A172 (cell line): ENCODE measurements around the gene PIK3CG. TPM values are rescaled to one million over a fixed set of nuclear protein-coding genes. Genes with fewer than 3 reads are reported as not detected.
"Not testable (repeated sequence)": the region's sequence is repeated elsewhere in the genome, so short reads cannot be mapped to it uniquely, and the experiment has no call there.

Experiments
- DNase-seq: peaks from one replicate; pipeline ENCODE4 v3.0.0-alpha.2; 2015; ENCODE audit warnings: low spot score
- total RNA-seq: library from RNA; depleted of rRNA; stranded (reverse); fragments of >200 nt; shearing (Covaris generic); gene quantifications from 2 replicates; pipeline ENCODE4 v1.2.3, GENCODE V29; 2014

Gene PIK3CG
- total RNA-seq, 1 experiment from 2014 or later = 4.7 TPM

DNA sequence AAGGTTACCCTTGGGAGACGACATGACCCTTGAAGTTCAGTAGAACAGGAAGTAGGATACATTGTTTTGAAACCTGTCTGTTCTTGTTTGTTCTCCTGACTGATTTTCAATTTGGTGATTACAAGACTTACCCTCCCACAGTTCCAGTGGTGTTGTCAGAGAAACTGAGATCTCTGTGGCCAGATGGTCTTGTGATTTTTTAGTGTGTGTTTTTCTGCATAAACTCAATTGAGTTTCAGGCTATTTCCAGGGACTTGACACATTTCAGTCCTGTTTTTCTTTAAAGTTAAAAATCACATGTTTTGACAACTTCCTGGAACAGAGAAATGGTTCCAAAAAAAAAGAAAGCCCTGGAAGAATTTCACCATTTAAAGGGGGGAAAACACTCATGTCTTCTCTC, 22.3 kb downstream of the PIK3CG start:
- DNase-seq = no peak

DNA sequence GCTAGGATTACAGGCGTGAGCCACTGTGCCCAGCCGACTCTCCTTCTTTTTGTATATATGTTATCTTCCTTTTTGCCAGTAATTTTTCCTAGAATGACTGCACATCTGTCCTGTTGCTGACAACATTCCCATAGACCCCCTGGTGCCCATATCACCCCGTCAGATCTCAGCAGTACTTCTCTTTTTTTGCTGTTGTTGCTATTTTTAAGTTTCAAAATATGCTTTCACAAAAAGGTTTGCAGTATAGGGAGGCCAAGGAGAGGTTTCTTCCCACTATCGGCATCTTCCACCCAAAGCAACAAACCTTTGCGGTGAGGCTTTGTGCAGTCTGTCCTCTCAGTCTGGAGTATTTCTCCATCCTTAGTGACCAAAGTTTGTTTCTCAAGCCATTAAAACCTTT, 23.1 kb downstream of the PIK3CG start:
- DNase-seq = no peak

DNA sequence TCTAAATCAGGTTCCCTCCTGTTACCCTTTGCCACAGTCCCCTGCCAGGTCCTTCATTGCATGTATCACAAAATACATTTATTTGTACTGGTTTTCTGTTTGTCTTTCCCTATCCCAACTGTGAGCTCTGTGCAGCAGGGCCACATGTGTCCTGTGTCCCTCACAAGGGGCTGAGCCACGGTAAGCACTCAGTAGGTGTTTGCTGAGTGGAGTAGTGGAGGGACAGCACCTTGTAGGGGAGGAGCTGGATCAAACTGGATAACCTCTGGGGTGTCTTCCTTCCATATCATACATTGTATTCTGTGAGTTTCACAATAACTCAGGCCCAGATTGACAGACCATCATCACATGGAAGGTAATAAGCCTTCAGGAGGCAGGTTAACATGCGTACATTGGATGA, 25.9 kb downstream of the PIK3CG start:
- no peak for DNase-seq

DNA sequence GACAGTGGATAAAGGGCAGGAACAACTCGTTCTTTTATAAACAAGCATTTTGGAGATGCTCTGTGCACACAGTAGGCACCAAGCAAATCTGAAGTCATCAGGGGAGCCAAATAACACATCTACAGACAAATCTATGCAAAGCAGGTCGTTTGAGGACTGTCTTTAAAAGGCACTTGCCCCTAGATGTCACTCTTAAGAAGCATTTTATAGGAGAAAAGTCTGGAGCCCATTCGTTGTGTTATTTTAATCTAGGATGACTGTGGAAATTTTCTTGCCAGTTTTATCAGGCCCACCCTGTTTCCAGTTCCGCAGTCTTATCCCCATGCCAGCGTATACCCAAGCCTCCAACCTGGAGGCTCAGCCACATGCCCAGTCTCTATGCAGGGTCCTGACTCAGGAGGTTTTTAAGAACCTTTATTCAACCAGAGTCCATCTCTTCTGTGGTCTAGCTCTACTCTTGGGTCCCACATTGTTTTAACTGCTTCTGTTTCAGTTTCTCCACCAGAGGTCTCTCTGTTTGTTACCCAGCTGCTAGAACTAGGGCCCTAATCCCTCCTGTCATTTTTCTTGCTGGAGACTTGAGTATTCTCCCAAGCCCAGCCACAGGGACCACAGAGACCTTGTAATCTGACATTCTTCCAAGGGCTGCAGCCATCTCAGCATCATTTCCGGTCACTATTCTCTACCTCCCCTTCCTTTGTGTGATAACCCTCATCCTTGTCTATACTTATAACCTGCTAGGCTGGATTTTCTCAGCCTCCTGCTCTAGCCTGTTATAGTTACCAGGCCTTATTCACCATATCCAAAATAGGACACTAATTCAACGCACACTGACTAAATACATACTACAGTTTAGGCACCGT, 26.7 kb downstream of the PIK3CG start:
- DNase-seq = no peak

DNA sequence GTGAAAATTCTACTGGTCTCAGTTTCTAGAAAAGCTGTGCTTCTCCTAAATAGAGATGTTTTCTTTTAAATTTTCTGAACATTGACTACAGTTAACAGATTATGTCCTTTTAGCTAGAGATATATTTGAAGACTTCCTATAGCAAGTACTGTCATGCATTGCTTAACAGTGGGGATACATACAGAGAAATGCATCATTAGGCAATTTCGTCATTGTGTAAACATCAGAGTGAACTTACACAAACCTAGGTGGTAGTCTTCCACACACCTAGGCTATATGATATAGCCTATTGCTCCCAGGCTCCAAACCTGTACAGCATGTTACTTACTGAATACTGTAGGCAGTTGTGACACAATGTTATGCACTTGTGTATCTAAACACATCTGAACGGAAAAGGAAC, 28.5 kb downstream of the PIK3CG start:
- no peak for DNase-seq

DNA sequence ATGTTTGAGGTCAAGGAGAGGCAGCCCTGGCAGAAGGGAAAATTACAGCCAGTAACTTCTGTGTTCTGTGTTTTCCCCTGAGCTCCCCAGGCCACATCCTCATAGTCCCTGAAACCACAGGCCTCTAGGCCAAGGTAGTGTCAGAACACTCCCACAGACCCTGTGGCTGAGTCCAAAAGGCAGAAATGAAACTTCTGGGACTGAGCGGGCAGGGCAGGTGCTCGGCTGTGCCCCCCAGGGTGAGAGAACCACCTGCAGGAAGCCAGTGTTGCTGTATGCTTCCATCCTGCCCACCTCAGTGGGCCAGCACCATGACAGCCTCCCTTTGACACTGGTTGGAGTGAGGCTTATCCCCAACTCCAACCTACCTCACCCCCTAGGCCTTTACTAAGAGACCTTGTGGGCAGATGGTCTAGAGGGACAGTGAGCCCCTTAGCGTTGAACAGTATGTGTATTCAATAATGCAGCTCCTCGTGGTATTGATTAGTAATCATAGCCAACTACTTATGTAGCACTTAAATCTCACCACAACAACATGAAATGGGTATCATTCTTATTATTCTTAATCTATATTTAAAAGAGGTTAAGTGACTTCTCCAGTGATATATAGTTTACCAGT, 30.3 kb downstream of the PIK3CG start:
- DNase-seq = no peak

DNA sequence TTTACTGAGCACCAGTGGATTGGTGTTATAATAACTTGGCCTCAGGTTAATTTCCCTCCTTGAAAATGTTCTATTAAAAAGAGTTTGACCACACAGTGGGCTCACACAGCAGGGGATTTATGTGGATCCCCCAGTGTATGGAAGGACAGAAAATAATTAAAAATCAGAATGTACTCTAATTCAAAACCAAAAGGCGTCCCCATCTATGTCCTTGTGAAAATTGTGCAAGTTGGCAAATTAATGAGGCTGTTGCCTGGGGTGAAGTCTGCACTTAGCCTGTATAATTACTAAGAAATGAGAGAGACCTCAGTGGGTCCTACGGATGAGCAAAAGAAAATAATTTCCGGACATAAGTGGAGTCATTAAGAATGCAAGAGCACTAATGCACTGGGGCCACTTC, 31.1 kb downstream of the PIK3CG start:
- DNase-seq = no peak

DNA sequence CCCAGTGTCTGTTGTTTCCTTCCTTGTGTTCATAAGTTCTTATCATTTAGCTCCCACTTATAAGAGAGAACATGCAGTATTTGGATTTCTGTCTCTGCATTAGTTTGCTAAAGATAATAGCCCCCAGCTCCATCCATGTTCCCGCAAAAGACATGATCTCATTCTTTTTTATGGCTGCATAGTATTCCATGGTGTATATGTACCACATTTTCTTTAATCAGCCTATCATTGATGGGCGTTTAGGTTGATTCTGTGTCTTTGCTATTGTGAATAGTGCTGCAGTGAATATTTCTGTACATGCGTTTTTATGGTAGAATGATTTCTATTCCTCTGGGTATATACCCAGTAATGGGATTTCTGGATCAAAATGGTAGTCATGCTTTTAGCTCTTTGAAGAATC, 32.5 kb downstream of the PIK3CG start:
- DNase-seq = not testable (repeated sequence)

DNA sequence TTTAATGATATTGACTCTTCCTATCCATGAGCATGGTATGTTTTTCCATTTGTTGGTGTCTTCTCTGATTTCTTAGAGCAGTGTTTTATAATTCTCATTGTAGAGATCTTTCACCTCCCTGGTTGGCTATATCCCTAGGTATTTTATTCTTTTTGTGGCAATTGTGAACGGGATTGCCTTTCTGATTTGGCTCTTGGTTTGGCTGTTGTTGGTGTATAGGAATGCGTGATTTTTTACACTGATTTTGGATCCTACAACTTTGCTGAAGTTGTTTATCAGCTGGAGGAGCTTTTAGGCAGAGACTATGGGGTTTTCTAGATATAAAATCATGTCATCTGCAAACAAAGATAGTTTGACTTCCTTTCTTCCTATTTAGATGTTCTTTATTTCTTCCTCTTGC, 33.9 kb downstream of the PIK3CG start:
- DNase-seq = not testable (repeated sequence)

DNA sequence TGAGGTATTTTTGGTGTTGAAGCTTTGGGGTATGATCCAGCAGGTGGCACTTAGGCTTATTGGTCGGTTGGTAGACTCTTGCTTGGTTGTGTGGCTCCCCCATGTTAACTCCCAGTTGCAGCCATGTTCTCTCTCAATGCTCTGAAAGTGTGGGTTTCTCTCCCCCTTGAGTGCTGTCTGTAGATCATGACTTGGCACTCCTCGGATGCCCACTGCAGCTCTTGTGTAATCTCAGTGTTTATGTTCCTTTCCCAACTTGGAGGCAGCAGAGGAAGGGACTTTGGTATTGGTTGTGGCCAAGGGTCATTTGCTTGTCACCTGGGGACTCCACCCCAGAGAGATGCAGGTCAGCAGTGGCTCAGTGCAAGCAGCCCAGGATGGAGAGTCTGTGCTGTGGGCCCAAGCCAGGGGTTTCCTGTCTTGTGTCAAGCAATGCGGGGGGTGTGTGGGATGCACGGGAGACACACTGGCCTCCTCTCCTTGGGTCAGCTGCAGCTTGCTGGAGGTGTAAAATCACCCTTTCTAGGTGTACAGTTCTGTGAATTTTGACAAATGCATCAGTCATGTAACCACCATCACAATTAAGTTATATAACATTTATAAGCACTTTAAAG, 36.9 kb downstream of the PIK3CG start:
- no peak for DNase-seq

DNA sequence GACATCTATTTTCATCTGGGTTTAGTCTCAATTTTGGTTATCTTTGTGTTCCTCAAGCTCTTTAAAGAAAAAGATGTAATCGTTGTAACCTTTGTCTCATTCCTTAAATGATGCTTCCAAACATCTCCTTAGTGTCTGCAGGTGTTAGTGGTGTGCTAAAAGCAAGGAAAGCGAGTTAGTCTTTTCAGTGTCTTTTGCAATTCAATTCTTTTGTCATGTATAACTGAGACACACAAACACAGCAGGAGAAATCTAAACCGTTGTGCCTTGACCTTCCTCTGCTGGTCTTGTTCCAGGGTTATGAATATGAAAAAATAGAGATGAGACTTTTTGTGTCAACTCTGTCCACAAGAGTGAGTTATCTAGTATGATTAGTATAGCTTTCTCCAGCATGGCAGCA, 40.7 kb downstream of the PIK3CG start:
- no peak for DNase-seq

DNA sequence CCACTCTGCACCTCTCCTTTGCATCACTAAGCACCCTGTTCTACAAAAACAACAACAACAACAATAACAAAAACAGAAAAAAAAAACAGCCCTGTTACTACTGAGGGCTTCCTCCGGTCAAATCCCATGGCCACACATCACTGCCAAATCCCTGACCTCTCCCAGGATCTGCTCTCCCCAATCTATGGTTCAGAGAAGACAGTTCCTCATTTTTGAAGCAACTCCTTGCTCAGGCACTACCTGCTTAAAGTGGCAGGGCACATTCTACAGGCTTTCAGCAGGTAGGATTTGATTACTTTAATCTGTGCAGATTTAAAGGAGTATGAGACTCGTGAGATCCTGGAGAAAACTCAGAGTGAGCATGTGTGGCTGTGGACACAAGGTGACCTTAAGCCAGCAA, 46.9 kb downstream of the PIK3CG start:
- no peak for DNase-seq

DNA sequence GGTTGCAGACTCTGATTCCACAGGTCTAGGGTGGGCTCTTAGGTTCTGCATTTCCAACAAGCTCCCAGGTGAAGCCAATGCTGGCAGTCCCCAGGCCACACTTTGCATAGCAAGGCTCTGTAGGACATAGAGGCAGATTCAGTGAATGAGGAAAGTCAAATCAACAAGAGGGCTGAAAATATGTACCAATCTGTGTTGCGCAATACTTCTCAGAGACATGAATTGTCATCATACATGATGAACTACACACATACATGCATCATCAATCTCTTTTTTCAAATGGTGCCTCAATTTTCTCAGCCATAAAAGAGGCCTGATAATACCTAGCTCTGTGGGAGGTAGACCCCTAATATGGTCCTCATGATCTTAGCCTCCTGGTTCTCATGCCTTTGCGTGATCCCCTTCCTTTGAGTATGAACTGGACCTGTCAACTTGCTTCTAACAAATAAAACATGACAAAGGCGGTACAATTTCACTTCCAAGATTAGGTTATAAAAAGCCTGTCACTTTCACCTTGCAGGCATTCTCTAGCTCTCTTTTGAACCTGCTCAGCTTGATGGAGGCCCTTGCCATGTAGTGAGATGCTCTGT, 49.0 kb downstream of the PIK3CG start:
- DNase-seq = no peak

DNA sequence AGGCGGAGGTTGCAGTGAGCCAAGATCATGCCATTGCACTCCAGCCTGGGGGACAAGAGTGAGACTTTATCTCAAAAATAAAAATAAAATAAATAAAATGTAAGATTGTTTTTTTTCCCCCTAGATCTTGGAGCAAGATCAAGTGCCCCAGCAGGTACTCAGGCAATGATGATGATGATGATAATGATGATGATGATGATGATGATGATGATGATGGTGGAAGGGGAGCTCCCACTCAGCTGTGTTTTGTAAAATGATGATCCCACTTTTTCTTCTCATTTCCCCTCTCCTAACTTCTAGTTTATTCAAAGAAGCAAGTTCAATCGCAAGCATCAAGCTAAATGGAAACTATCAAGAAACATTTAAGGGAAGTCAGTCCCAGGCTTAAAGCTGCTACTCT, 50.3 kb downstream of the PIK3CG start:
- no peak for DNase-seq

DNA sequence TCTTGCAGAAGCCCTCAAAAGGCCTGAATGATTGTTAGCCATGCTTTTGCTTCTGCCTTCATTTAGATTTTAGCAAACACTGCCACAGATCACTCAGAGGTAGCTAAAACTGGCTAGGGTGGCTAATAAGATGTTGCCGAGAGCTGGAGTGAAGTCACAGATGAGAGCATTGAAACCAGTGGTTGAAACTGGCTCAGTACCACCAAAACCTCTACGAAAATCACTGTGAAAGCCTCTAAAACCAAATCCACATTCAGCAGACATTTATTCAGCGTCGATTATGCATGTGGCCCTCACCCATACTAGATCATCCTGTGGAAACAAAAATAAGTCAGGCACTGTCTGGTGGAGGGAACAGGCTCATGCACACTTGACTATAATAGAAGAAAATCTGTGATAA, 50.8 kb downstream of the PIK3CG start:
- no peak for DNase-seq

DNA sequence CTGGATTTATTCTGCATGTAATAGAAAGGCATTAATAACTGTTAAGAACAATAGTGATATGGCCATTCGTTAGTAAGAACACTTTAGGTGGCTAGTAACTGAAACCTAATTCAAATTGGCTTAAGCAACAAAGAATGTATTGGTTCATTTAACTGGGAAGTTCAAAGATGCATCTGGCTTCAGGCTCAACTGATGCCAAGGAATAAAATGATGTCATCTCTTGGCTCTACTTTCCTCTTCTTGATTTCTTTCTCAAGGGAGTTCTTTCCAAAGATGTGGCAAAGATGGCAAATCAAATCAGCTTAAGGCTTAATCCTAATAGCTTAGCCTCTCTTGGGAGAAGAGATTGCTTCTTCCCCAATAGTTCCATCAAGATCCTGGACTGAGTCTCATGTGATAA, 51.6 kb downstream of the PIK3CG start:
- no peak for DNase-seq

DNA sequence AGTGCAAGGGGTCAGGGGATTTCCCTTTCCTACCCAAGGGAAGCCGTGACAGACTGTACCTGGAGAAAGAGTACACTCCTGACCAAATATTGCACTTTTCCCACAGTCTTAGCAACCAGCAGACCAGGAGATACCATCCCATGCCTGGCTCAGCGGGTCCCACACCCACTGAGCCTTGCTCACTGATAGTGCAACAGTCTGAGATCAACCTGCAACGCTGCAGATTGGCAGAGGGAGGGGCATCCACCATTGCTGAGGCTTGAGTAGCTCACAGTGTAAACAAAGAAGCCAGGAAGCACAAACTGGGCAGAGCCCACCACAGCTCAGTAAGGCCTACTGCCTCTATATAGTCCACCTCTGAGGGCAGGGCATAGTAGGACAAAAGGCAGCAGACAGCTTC, 53.9 kb downstream of the PIK3CG start:
- DNase-seq = no peak

DNA sequence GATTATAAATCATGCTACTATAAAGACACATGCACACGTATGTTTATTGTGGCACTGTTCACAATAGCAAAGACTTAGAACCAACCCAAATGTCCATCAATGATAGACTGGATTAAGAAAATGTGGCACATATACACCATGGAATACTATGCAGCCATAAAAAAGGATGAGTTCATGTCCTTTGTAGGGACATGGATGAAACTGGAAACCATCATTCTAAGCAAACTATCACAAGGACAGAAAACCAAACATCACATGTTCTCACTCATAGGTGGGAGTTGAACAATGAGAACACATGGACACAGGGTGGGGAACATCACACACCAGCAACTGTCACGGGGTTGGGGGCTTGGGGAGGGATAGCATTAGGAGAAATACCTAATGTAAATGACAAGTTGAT, 59.4 kb downstream of the PIK3CG start:
- not testable (repeated sequence) for DNase-seq

DNA sequence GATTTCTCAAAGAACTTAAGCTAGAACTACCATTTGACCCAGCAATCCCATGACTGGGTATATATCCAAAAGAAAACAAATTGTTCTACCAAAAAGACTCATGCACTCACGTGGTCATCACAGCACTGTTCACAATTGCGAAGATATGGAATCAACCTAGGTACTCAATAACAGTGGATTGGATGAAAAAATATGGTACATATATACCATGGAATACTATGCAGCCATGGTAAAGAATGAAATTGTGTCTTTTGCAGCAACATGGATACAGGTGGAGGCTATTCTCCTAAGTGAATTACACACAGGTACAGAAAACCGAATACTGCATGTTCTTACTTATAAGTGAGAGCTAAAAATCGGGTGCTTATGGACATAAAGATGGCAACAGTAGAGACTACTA, 61.8 kb downstream of the PIK3CG start:
- DNase-seq = no peak

DNA sequence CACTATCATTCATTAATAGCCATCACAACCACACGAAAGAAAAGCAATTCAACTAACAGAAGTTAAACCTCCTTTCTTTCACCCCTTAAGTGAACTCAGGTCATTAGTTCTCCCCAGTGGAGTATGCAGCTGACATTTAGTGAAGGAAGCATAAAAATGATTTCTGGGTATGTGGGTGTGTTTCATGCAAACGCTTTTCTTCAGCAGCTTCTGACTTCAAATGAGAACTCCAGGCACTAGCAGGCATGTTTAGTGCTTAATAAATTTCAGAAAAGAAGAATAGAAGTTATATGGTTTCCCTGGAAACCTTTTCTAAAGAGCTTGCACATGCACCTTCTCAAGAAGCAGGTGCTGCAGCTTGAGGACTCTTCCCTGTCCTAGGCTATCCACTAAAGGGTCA, 62.5 kb downstream of the PIK3CG start:
- no peak for DNase-seq

DNA sequence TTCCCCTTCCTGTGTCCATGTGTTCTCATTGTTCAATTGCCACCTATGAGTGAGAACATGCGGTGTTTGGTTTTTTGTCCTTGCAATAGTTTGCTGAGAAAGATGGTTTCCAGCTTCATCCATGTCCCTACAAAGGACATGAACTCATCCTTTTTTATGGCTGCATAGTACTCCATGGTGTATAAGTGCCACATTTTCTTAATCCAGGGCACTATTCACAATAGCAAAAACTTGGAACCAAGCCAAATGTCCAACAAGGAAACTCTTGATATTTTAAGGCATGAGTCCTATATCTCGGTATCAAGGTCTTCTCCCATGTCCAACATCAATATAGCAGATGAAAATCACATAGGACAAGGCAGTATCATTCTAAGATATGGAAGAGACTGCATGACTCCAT, 64.5 kb downstream of the PIK3CG start:
- DNase-seq = not testable (repeated sequence)

DNA sequence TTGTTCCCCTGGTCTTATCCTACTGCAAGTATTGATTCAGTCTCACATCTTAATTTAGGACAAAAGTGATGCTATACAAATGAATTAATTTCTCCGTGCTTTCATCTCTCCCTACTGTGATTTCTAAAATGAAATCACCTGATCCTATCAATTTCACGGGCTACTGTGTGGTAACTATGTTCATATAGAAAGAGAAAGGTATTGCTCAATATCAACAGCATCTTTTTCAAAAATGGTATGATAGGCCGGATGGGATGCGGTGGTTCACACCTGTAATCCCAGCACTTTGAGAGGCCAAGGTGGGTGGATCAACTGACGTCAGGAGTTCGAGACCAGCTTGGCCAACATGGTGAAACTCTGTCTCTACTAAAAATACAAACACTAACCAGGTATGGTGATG, 71.2 kb downstream of the PIK3CG start:
- DNase-seq = no peak

DNA sequence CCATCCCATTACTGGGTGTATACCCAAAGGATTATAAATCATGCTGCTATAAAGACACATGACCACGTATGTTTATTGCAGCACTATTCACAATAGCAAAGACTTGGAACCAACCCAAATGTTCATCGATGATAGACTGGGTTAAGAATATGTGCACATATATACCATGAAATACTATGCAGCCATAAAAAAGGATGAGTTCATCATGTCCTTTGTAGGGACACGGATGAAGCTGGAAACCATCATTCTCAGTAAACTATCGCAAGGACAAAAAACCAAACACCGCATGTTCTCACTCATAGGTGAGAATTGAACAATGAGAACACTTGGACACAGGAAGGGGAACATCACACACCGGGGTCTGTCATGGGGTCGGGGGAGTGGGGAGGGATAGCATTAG, 73.0 kb downstream of the PIK3CG start:
- DNase-seq = not testable (repeated sequence)
